H9 (cell line): Measurements from ENCODE around the gene LTBP2. TPM values are rescaled to one million over a fixed set of nuclear protein-coding genes. Genes with fewer than 3 reads are reported as not detected.
A peak's percentile ranks its signal among the peaks of the same experiment; 100 is the strongest.

Source experiments
- DNase-seq: peaks from one replicate; pipeline ENCODE4 v3.0.0-alpha.2; 2017
- H2AFZ ChIP-seq: one replicate; pipeline ENCODE4 v1.6.1; 2013; ENCODE audit warnings: mild to moderate bottlenecking, low read length, control low read depth, moderate library complexity
- H2AK5ac ChIP-seq: 2 replicates; pipeline ENCODE4 v1.6.1; 2013; ENCODE audit warnings: low read length, control low read depth, mixed read lengths; ENCODE audit not compliant: insufficient read length
- H2BK120ac ChIP-seq: one replicate; pipeline ENCODE4 v1.6.1; 2013; ENCODE audit warnings: low read depth, mild to moderate bottlenecking, low read length, control low read depth, inconsistent platforms; ENCODE audit not compliant: poor library complexity, severe bottlenecking
- H2BK12ac ChIP-seq: 2 replicates; pipeline ENCODE4 v1.6.1; 2013; ENCODE audit warnings: low read length, control low read depth, mixed read lengths, low read depth; ENCODE audit not compliant: insufficient read length
- H2BK15ac ChIP-seq: 2 replicates; pipeline ENCODE4 v1.6.1; 2013; ENCODE audit warnings: low read depth, low read length, control low read depth
- H2BK20ac ChIP-seq: one replicate; pipeline ENCODE4 v1.6.1; 2013; ENCODE audit warnings: low read depth, mild to moderate bottlenecking, low read length, control low read depth, inconsistent platforms; ENCODE audit not compliant: poor library complexity, severe bottlenecking
- H2BK5ac ChIP-seq: 2 replicates; pipeline ENCODE4 v1.6.1; 2013; ENCODE audit warnings: low read length, control low read depth, mixed read lengths; ENCODE audit not compliant: insufficient read length
- H3K14ac ChIP-seq: 2 replicates; pipeline ENCODE4 v1.6.1; 2013; ENCODE audit warnings: low read length, control low read depth; ENCODE audit not compliant: insufficient read depth
- H3K18ac ChIP-seq: 2 replicates; pipeline ENCODE4 v1.6.1; 2013; ENCODE audit warnings: low read depth, mild to moderate bottlenecking, mixed read lengths, low read length, control low read depth; ENCODE audit not compliant: insufficient read length
- H3K23ac ChIP-seq: 2 replicates; pipeline ENCODE4 v1.6.1; 2013; ENCODE audit warnings: low read length, control low read depth, mixed read lengths, low read depth; ENCODE audit not compliant: insufficient read length
- H3K23me2 ChIP-seq: 2 replicates; pipeline ENCODE4 v1.6.1; 2013; ENCODE audit warnings: low read depth, mild to moderate bottlenecking, mixed read lengths, low read length, control low read depth; ENCODE audit not compliant: insufficient read length, poor library complexity, severe bottlenecking
- H3K27ac ChIP-seq: 2 replicates; pipeline ENCODE4 v1.5.1; 2013; ENCODE audit warnings: low read length, control low read depth, mixed read lengths, low read depth; ENCODE audit not compliant: insufficient read length
- H3K27me3 ChIP-seq: 2 replicates; pipeline ENCODE4 v1.6.1; 2013; ENCODE audit warnings: low read length, control low read depth, inconsistent platforms; ENCODE audit not compliant: insufficient read depth
- H3K4ac ChIP-seq: 2 replicates; pipeline ENCODE4 v1.6.1; 2013; ENCODE audit warnings: low read depth, mild to moderate bottlenecking, control low read depth, inconsistent platforms, low read length, moderate library complexity
- H3K4me1 ChIP-seq: 2 replicates; pipeline ENCODE4 v1.6.1; 2013; ENCODE audit warnings: low read length, control low read depth, inconsistent platforms; ENCODE audit not compliant: insufficient read depth
- H3K4me2 ChIP-seq: 2 replicates; pipeline ENCODE4 v1.6.1; 2013; ENCODE audit warnings: low read length, control low read depth, mixed read lengths; ENCODE audit not compliant: insufficient read length, insufficient read depth
- H3K56ac ChIP-seq: 2 replicates; pipeline ENCODE4 v1.6.1; 2013; ENCODE audit warnings: low read depth, mild to moderate bottlenecking, mixed read lengths, low read length, control low read depth; ENCODE audit not compliant: insufficient read length
- H3K79me1 ChIP-seq: 2 replicates; pipeline ENCODE4 v1.6.1; 2013; ENCODE audit warnings: low read depth, mild to moderate bottlenecking, moderate library complexity, low read length, control low read depth, inconsistent platforms; ENCODE audit not compliant: insufficient read depth, poor library complexity, severe bottlenecking
- H3K79me2 ChIP-seq: 2 replicates; pipeline ENCODE4 v1.6.1; 2013; ENCODE audit warnings: low read length, control low read depth, inconsistent platforms; ENCODE audit not compliant: insufficient read depth
- H3K9ac ChIP-seq: 2 replicates; pipeline ENCODE4 v1.6.1; 2013; ENCODE audit warnings: low read length, control low read depth, mixed read lengths; ENCODE audit not compliant: insufficient read length; ENCODE audit errors: extremely low read depth
- H3K9me3 ChIP-seq: one replicate; pipeline ENCODE4 v1.6.1; 2013; ENCODE audit warnings: low read depth, low read length, inconsistent platforms; ENCODE audit not compliant: control insufficient read depth
- H3T11ph ChIP-seq: one replicate; pipeline ENCODE4 v1.6.1; 2013; ENCODE audit warnings: mild to moderate bottlenecking, low read length, control low read depth, inconsistent platforms
- H4K20me1 ChIP-seq: one replicate; pipeline ENCODE4 v1.6.1; 2013; ENCODE audit not compliant: control insufficient read depth, insufficient read length, insufficient read depth
- H4K5ac ChIP-seq: 2 replicates; pipeline ENCODE4 v1.6.1; 2013; ENCODE audit warnings: low read depth, mild to moderate bottlenecking, mixed read lengths, low read length, control low read depth; ENCODE audit not compliant: insufficient read length
- H4K8ac ChIP-seq: replicated peaks from 2 replicates; pipeline ENCODE4 v1.6.1; 2013; ENCODE audit warnings: low read length, control low read depth, mixed read lengths, low read depth; ENCODE audit not compliant: insufficient read length
- H4K91ac ChIP-seq: 2 replicates; pipeline ENCODE4 v1.6.1; 2013; ENCODE audit warnings: low read depth, mild to moderate bottlenecking, moderate library complexity, mixed read lengths, low read length, control low read depth; ENCODE audit not compliant: insufficient read length
- H3K27ac Mint-ChIP-seq, 3 experiments: 2 replicates in 2 of 3; 3 replicates in 1 of 3; pipeline ENCODE4 v1.8.0; 2020 to 2021; ENCODE audit warnings: mixed read lengths in 3 of 3, mild to moderate bottlenecking in 1 of 3, moderate library complexity in 1 of 3
- H3K27me3 Mint-ChIP-seq: 2 replicates; pipeline ENCODE4 v1.8.0; 2021; ENCODE audit warnings: low read depth, mild to moderate bottlenecking, moderate library complexity, mixed read lengths
- H3K36me3 Mint-ChIP-seq, 3 experiments: 2 replicates in 2 of 3; 3 replicates in 1 of 3; pipeline ENCODE4 v1.8.0; 2020 to 2021; ENCODE audit warnings: low read depth in 3 of 3, mixed read lengths in 3 of 3; ENCODE audit not compliant: insufficient read depth in 1 of 3
- H3K4me1 Mint-ChIP-seq, 2 experiments: 2 replicates each; pipeline ENCODE4 v1.8.0; 2020; ENCODE audit warnings: mixed read lengths in 2 of 2
- H3K4me3 Mint-ChIP-seq, 2 experiments: 2 replicates in 1 of 2; 3 replicates in 1 of 2; pipeline ENCODE4 v1.8.0; 2020 to 2021; ENCODE audit warnings: mild to moderate bottlenecking in 2 of 2, mixed read lengths in 2 of 2, moderate library complexity in 1 of 2
- H3K9me3 Mint-ChIP-seq, 2 experiments: 2 replicates in 1 of 2; 3 replicates in 1 of 2; pipeline ENCODE4 v1.8.0; 2020; ENCODE audit warnings: mild to moderate bottlenecking in 2 of 2, mixed read lengths in 2 of 2, moderate library complexity in 1 of 2
- CTCF ChIP-seq: fragments of 200-600 bp; sonication (generic); conservative IDR thresholded peaks from 3 replicates; pipeline ENCODE4 v1.8.0; 2021; ENCODE audit warnings: antibody characterized with exemption, mild to moderate bottlenecking
- WGBS: extraction: QIAGEN DNeasy Blood & Tissue Kit; methylation state at CpG from one replicate; pipeline ENCODE4 v1.1.7; 2013; ENCODE audit warnings: missing lambda C conversion rate, low lambda C conversion rate, mixed read lengths; ENCODE audit not compliant: insufficient read length; ENCODE audit errors: extremely low coverage; 5-methylcytosine and 5-hydroxymethylcytosine counted together
- total RNA-seq: library from RNA; stranded (reverse); gene quantifications from 2 replicates; pipeline ENCODE4 v1.2.1, GENCODE V29; 2021

The LTBP2 gene
- total RNA-seq, 1 experiment from 2014 or later = 0.77 TPM

- H3K4me2 ChIP-seq = no peak overlapping the region
- H3K23me2 ChIP-seq = peaks cover 15% of the 10 kb centered on the region
- TF ChIP-seq CTCF = no peak
- no peak overlapping the region for H2AFZ ChIP-seq
- no peaks in the 10 kb centered on the region for H3K79me2 ChIP-seq
- no peak overlapping the region for H2BK12ac ChIP-seq
- Mint-ChIP-seq H3K36me3 (peaks cover 0 to 5% (median 0%) of the 10 kb centered on the region in 3 experiments; a peak in 2 of 7 replicates), H3K9me3 (peaks cover 5% of the 10 kb centered on the region in 2 experiments; a peak in 4 of 5 replicates), H3K27me3 (peaks cover 54% of the 10 kb centered on the region), H3K27ac (no peak overlapping the region), H3K4me1 (peaks cover 6 to 12% of the 10 kb centered on the region in 2 experiments; a peak in 3 of 4 replicates), H3K4me3 (peak overlapping the region in 1 of 2 experiments; percentile 73; a peak in 2 of 5 replicates)
- H3K9me3 ChIP-seq = no peaks in the 10 kb centered on the region
- H4K91ac ChIP-seq = no peak overlapping the region
- H2AK5ac ChIP-seq = no peak overlapping the region
- H3K23ac ChIP-seq = no peak overlapping the region
- H3K27ac ChIP-seq = no peak overlapping the region
- no peak overlapping the region for H2BK20ac ChIP-seq
- H3K18ac ChIP-seq = no peak overlapping the region
- H4K20me1 ChIP-seq = no peaks in the 10 kb centered on the region
- no CpG with 5 or more reads among the region's 4 CpGs for WGBS
- no peak overlapping the region for H2BK120ac ChIP-seq
- no peaks in the 10 kb centered on the region for H3K4me1 ChIP-seq
- H3K9ac ChIP-seq = no peak overlapping the region
- H4K8ac ChIP-seq = no peak overlapping the region
- DNase-seq = no peak
- H4K5ac ChIP-seq = no peak overlapping the region
- H3K56ac ChIP-seq = no peak overlapping the region
- H3K4ac ChIP-seq = no peak overlapping the region
- no peak overlapping the region for H3T11ph ChIP-seq
- H3K79me1 ChIP-seq = no peaks in the 10 kb centered on the region
- H3K14ac ChIP-seq = no peak overlapping the region
- H2BK5ac ChIP-seq = no peak overlapping the region
- H3K27me3 ChIP-seq = peaks cover 26% of the 10 kb centered on the region
- no peak overlapping the region for H2BK15ac ChIP-seq
These were observed 2.3 kb downstream of the LTBP2 start for GRCh38 chr14:74609721-74610120.
